DOHH2 (cell line): Measurements from ENCODE around the gene SPON2.

ENCODE experiments used
- H3F3A ChIP-seq: fragments of 200-600 bp; sonication (generic), shearing (Covaris generic); 2 replicates; pipeline ENCODE4 v1.6.0; 2016; ENCODE audit warnings: antibody characterized with exemption, mild to moderate bottlenecking; ENCODE audit not compliant: control insufficient read depth, insufficient read depth
- H3K27ac ChIP-seq: fragments of 200-600 bp; sonication (generic); 2 replicates; pipeline ENCODE4 v1.5.1; 2014; ENCODE audit warnings: low read depth, mild to moderate bottlenecking, low read length, moderate library complexity
- H3K27me3 ChIP-seq: fragments of 200-600 bp; sonication (generic); 2 replicates; pipeline ENCODE4 v1.6.1; 2014; ENCODE audit warnings: mild to moderate bottlenecking, low read length, mixed read lengths; ENCODE audit not compliant: control insufficient read depth
- H3K36me3 ChIP-seq: fragments of 200-600 bp; sonication (generic); 2 replicates; pipeline ENCODE4 v1.6.1; 2014; ENCODE audit warnings: mild to moderate bottlenecking, low read length, moderate library complexity, mixed read lengths; ENCODE audit not compliant: control insufficient read depth
- H3K4me1 ChIP-seq: fragments of 200-600 bp; sonication (generic); 2 replicates; pipeline ENCODE4 v1.6.1; 2014; ENCODE audit warnings: mild to moderate bottlenecking, low read length, mixed read lengths; ENCODE audit not compliant: control insufficient read depth
- H3K4me2 ChIP-seq: fragments of 200-600 bp; sonication (generic); 2 replicates; pipeline ENCODE4 v1.6.0; 2014; ENCODE audit warnings: mild to moderate bottlenecking, low read length, moderate library complexity
- H3K4me3 ChIP-seq: fragments of 200-600 bp; sonication (generic); 2 replicates; pipeline ENCODE4 v1.5.1; 2014; ENCODE audit warnings: mild to moderate bottlenecking, low read length, mixed read lengths
- H3K79me2 ChIP-seq: fragments of 200-600 bp; sonication (generic); 2 replicates; pipeline ENCODE4 v1.6.1; 2014; ENCODE audit warnings: mild to moderate bottlenecking, low read length, mixed read lengths; ENCODE audit not compliant: control insufficient read depth
- H3K9me2 ChIP-seq: fragments of 200-600 bp; sonication (generic); replicated peaks from 2 replicates; pipeline ENCODE4 v1.6.1; 2014; ENCODE audit warnings: mild to moderate bottlenecking, low read length, mixed read lengths; ENCODE audit not compliant: control insufficient read depth
- H3K9me3 ChIP-seq: fragments of 200-600 bp; sonication (generic); 2 replicates; pipeline ENCODE4 v1.6.1; 2014; ENCODE audit warnings: antibody characterized with exemption, low read length, mixed read lengths; ENCODE audit not compliant: control insufficient read depth, insufficient read depth
- H4K20me1 ChIP-seq: fragments of 200-600 bp; sonication (generic); 2 replicates; pipeline ENCODE4 v1.6.0; 2014; ENCODE audit warnings: low read depth, mild to moderate bottlenecking, antibody characterized with exemption, low read length, moderate library complexity; ENCODE audit not compliant: control insufficient read depth, insufficient read depth
- CTCF ChIP-seq: fragments of 200-600 bp; sonication (generic); IDR thresholded peaks from one replicate; pipeline ENCODE4 v1.5.1; 2014; ENCODE audit warnings: antibody characterized with exemption, mild to moderate bottlenecking, low read depth, low read length; ENCODE audit not compliant: poor library complexity, severe bottlenecking
- EZH2phosphoT487 ChIP-seq: fragments of 200-600 bp; sonication (generic); IDR thresholded peaks from 2 replicates; pipeline ENCODE4 v1.6.1; 2017; ENCODE audit warnings: borderline replicate concordance, mild to moderate bottlenecking, antibody characterized with exemption, low read length, moderate library complexity, mixed read lengths

SPON2 gene

GRCh38 chr4:1152290-1152689 is 20.1 kb downstream of the SPON2 start:
- TF ChIP-seq EZH2phosphoT487: no peak
- TF ChIP-seq CTCF: no peak
- H3K36me3 ChIP-seq: no peaks in the 10 kb centered on the region
- no peaks in the 10 kb centered on the region for H3K4me1 ChIP-seq
- no peaks in the 10 kb centered on the region for H3F3A ChIP-seq
- H3K79me2 ChIP-seq: no peaks in the 10 kb centered on the region
- peaks cover 10% of the 10 kb centered on the region for H3K27me3 ChIP-seq
- H3K9me3 ChIP-seq: peaks cover 24% of the 10 kb centered on the region
- H3K4me3 ChIP-seq: no peak overlapping the region
- no peak overlapping the region for H3K27ac ChIP-seq
- H3K4me2 ChIP-seq: no peak overlapping the region
- no peaks in the 10 kb centered on the region for H3K9me2 ChIP-seq
- H4K20me1 ChIP-seq: no peaks in the 10 kb centered on the region

GRCh38 chr4:1151541-1151940 is 20.8 kb downstream of the SPON2 start:
- H3K9me2 ChIP-seq: no peaks in the 10 kb centered on the region
- TF ChIP-seq EZH2phosphoT487 (no peak), CTCF (no peak)
- no peaks in the 10 kb centered on the region for H3F3A ChIP-seq
- H3K4me1 ChIP-seq: no peaks in the 10 kb centered on the region
- H3K9me3 ChIP-seq: peaks cover 24% of the 10 kb centered on the region
- H3K27ac ChIP-seq: no peak overlapping the region
- no peaks in the 10 kb centered on the region for H3K36me3 ChIP-seq
- no peak overlapping the region for H3K4me3 ChIP-seq
- H3K79me2 ChIP-seq: no peaks in the 10 kb centered on the region
- H3K27me3 ChIP-seq: peaks cover 7% of the 10 kb centered on the region; the same call in 1 of the 2 replicates
- H4K20me1 ChIP-seq: no peaks in the 10 kb centered on the region
- H3K4me2 ChIP-seq: no peak overlapping the region

- no peaks in the 10 kb centered on the region for H3K4me1 ChIP-seq
- H3K4me2 ChIP-seq: no peak overlapping the region
- H3F3A ChIP-seq: no peaks in the 10 kb centered on the region
- peaks cover 24% of the 10 kb centered on the region for H3K9me3 ChIP-seq
- H4K20me1 ChIP-seq: no peaks in the 10 kb centered on the region
- no peak overlapping the region for H3K4me3 ChIP-seq
- no peaks in the 10 kb centered on the region for H3K79me2 ChIP-seq
- H3K9me2 ChIP-seq: no peaks in the 10 kb centered on the region
- H3K36me3 ChIP-seq: no peaks in the 10 kb centered on the region
- TF ChIP-seq CTCF (no peak), EZH2phosphoT487 (no peak)
- H3K27ac ChIP-seq: no peak overlapping the region
- peaks cover 7% of the 10 kb centered on the region; the same call in 1 of the 2 replicates for H3K27me3 ChIP-seq
Measured at GRCh38 chr4:1150875-1151274, 21.5 kb downstream of the SPON2 start.
